Fibroblast of lung (primary cell): Measurements from ENCODE around the gene MPC1. TPM values are rescaled to one million over a fixed set of nuclear protein-coding genes. Genes with fewer than 3 reads are reported as not detected.

ENCODE experiments used
- DNase-seq, 2 donors: peaks; one replicate each; pipeline versions ENCODE4 v3.0.0 to v3.0.0-alpha.2; 2010; ENCODE audit warnings: low read depth in 2 of 2
- H2AFZ ChIP-seq: 2 replicates; pipeline ENCODE4 v1.5.1; 2012; ENCODE audit warnings: low read length, control low read depth, inconsistent platforms
- H3K27ac ChIP-seq: 2 replicates; pipeline ENCODE4 v1.5.1; 2011; ENCODE audit warnings: low read length, control low read depth; ENCODE audit not compliant: insufficient read depth
- H3K27me3 ChIP-seq: 2 replicates; pipeline ENCODE4 v1.5.1; 2011; ENCODE audit warnings: mild to moderate bottlenecking, low read length; ENCODE audit not compliant: control insufficient read depth, insufficient read depth
- H3K36me3 ChIP-seq: 2 replicates; pipeline ENCODE4 v1.5.1; 2011; ENCODE audit warnings: low read length; ENCODE audit not compliant: control insufficient read depth, insufficient read depth
- H3K4me1 ChIP-seq: 2 replicates; pipeline ENCODE4 v1.5.1; 2011; ENCODE audit warnings: low read length; ENCODE audit not compliant: control insufficient read depth, insufficient read depth; ENCODE audit errors: extremely low read depth
- H3K4me2 ChIP-seq: 2 replicates; pipeline ENCODE4 v1.5.1; 2011; ENCODE audit warnings: low read length, control low read depth; ENCODE audit not compliant: insufficient read depth; ENCODE audit errors: extremely low read depth
- H3K4me3 ChIP-seq, 4 experiments: fragments of 200-600 bp in 1 of 4; sonication (generic) in 1 of 4; replicated peaks in 1 of 4; 2 replicates each; pipeline ENCODE4 v1.5.1; 2011 to 2016; ENCODE audit warnings: low read length in 4 of 4, low read depth in 3 of 4, mild to moderate bottlenecking in 3 of 4, control low read depth in 2 of 4, inconsistent platforms in 1 of 4, mixed read lengths in 1 of 4; ENCODE audit not compliant: insufficient read depth in 1 of 4; ENCODE audit errors: control extremely low read depth in 1 of 4
- H3K79me2 ChIP-seq: 2 replicates; pipeline ENCODE4 v1.5.1; 2012; ENCODE audit warnings: mild to moderate bottlenecking, low read length, inconsistent platforms; ENCODE audit not compliant: control insufficient read depth, insufficient read depth
- H3K9ac ChIP-seq: 2 replicates; pipeline ENCODE4 v1.5.1; 2011; ENCODE audit warnings: mild to moderate bottlenecking, low read length, control low read depth; ENCODE audit not compliant: insufficient read depth
- H3K9me3 ChIP-seq: 2 replicates; pipeline ENCODE4 v1.5.1; 2012; ENCODE audit warnings: low read depth, low read length; ENCODE audit not compliant: control insufficient read depth, insufficient read depth
- H4K20me1 ChIP-seq: 2 replicates; pipeline ENCODE4 v1.5.1; 2011; ENCODE audit warnings: low read length; ENCODE audit not compliant: control insufficient read depth, insufficient read depth; ENCODE audit errors: extremely low read depth
- EZH2 ChIP-seq: IDR thresholded peaks from 2 replicates; pipeline ENCODE4 v1.5.1; 2012; ENCODE audit warnings: low read length, control low read depth, mild to moderate bottlenecking; ENCODE audit errors: missing control alignments
- polyA plus RNA-seq, 2 donors: library from polyadenylated mRNA; depleted of rRNA in 1 of 2; stranded (reverse) in 1 of 2; unstranded in 1 of 2; fragments of >200 nt; gene quantifications; 2 replicates each; pipeline ENCODE4 v1.2.1, GENCODE V29; 2011 to 2012; ENCODE audit warnings: missing spikeins in 1 of 2
- total RNA-seq: library from RNA; depleted of rRNA; stranded (reverse); fragments of >200 nt; gene quantifications from 2 replicates; pipeline ENCODE4 v1.2.1, GENCODE V29; 2014
- TF ChIP-seq, protein P1 (sequence below), 2 donors: IDR thresholded peaks in 1 of 2; conservative IDR thresholded peaks in 1 of 2; 1 replicate in 1 of 2; 2 replicates in 1 of 2; pipeline ENCODE4 v1.5.1; 2011 to 2012; ENCODE audit warnings: low read length in 2 of 2, control low read depth in 1 of 2, inconsistent platforms in 1 of 2, low read depth in 1 of 2, mild to moderate bottlenecking in 1 of 2

MPC1 gene
- total and polyA plus RNA-seq, 2 donors (not counting 1 experiment from before 2014, with no cell fraction given), result 19.3 to 28.7 TPM

DNA sequence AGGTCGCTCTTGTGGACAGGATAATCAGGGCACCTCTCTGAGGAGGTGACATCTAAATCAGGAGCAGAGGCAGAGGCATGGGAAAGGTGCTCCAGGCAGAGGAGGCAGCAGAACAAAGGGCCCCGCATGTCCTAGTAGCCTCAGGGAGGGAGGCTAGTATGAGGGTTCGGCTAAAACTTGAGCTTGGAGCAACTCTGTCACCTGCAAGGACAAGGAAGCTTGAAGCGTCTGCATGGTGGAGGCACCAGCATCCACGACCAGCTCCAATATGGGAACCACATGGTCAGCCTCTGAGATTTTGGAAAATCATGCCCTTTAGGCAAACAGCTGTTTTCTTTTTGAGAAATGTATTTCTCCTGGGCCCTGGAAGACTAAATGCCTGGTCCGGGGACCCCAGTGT, 13.0 kb upstream of the MPC1 start:
- no peak for TF ChIP-seq EZH2

DNA sequence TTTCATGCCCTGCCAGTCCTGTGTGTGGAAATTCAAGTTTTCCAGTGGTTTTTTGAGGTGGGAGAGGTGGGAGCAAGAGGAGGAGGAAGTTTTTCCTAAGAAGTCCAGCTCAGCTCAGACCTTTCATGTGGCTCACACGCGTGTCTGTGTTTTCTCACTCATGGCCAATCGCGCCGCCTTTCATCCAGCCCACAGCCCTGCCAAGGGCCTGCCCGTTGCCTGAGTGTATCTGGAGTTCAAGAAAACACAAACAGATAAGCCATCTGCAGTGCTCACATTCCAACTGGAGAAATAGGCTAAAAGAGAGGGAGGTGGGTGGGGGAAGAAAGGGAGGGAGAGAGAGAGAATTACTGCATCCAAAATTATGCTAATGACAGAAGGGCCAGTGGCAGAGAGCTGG, 12.6 kb upstream of the MPC1 start:
- no peaks in the 10 kb centered on the region for H4K20me1 ChIP-seq
- H3K4me2 ChIP-seq, result no peak overlapping the region
- peaks cover 5% of the 10 kb centered on the region for H3K27me3 ChIP-seq
- H3K9ac ChIP-seq, result no peak overlapping the region
- no peak overlapping the region for H3K27ac ChIP-seq
- TF ChIP-seq EZH2, result no peak
- TF ChIP-seq, protein P1, sequence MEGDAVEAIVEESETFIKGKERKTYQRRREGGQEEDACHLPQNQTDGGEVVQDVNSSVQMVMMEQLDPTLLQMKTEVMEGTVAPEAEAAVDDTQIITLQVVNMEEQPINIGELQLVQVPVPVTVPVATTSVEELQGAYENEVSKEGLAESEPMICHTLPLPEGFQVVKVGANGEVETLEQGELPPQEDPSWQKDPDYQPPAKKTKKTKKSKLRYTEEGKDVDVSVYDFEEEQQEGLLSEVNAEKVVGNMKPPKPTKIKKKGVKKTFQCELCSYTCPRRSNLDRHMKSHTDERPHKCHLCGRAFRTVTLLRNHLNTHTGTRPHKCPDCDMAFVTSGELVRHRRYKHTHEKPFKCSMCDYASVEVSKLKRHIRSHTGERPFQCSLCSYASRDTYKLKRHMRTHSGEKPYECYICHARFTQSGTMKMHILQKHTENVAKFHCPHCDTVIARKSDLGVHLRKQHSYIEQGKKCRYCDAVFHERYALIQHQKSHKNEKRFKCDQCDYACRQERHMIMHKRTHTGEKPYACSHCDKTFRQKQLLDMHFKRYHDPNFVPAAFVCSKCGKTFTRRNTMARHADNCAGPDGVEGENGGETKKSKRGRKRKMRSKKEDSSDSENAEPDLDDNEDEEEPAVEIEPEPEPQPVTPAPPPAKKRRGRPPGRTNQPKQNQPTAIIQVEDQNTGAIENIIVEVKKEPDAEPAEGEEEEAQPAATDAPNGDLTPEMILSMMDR (conservative IDR thresholded peaks at IDR 0.05 in 1 of 2, IDR thresholded peaks at IDR 0.05 in 1 of 2; ENCODE audit: low read depth in 1 of 2, low read length in 2 of 2), result no peak
- no peak for DNase-seq
- H3K4me3 ChIP-seq, result no peak overlapping the region
- H2AFZ ChIP-seq, result no peak overlapping the region
- no peaks in the 10 kb centered on the region for H3K36me3 ChIP-seq
- no peaks in the 10 kb centered on the region for H3K79me2 ChIP-seq
- no peaks in the 10 kb centered on the region for H3K4me1 ChIP-seq
- no peaks in the 10 kb centered on the region for H3K9me3 ChIP-seq

More for the DNA sequence above, 13.0 kb upstream of the MPC1 start:
- Histone ChIP-seq H3K27me3 (peaks cover 5% of the 10 kb centered on the region), H3K27ac (no peak overlapping the region), H2AFZ (no peak overlapping the region), H3K36me3 (no peaks in the 10 kb centered on the region), H3K4me2 (no peak overlapping the region), H3K79me2 (no peaks in the 10 kb centered on the region), H3K4me3 (no peak overlapping the region), H3K4me1 (no peaks in the 10 kb centered on the region), H3K9me3 (no peaks in the 10 kb centered on the region), H3K9ac (no peak overlapping the region), H4K20me1 (no peaks in the 10 kb centered on the region)
- no peak for DNase-seq

DNA sequence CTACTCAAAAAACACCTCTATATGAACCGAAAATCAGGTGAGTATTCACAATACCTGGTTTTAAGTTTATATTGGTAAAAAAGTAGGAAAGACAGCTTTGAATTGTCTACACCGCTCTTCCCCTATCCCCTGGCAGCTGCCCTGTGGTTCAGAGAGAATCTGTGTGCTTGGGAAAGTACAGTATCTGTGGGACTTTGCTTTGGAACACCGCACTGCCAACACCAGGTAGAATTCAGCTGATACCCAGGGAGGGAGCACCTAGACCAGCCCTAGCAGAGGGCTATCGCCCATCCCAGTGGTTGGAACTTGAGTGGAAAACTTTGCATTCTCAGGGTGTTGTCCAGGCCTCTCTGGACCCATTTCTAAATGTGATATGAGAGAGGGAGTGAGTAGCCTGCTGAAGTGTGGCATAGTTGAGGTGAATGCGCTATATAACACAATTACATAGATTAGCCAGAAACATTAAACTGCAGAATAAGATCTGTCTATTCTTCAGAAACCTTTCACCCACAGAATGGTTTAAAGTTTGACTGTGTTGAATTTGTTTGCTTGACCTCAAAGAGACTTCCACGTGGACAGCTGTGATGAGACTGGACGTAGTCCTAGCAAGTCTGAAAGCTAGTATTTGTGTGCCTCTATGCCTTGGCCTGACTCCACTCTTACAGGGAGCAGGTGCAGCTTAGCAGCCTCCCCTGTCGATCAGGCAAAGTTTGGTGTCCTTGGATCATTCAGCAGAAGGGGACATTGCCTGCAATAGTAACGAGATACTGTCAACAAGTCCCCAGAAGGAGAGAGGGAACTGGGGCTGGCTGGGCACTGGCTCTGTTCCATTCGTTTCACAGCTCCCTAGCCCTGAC, 11.5 kb upstream of the MPC1 start:
- no peak overlapping the region for H3K9ac ChIP-seq
- H3K36me3 ChIP-seq, result no peaks in the 10 kb centered on the region
- no peak overlapping the region for H3K27ac ChIP-seq
- H4K20me1 ChIP-seq, result no peaks in the 10 kb centered on the region
- H3K4me2 ChIP-seq, result no peak overlapping the region
- H2AFZ ChIP-seq, result no peak overlapping the region
- H3K79me2 ChIP-seq, result no peaks in the 10 kb centered on the region
- no peak for DNase-seq
- peaks cover 5% of the 10 kb centered on the region for H3K27me3 ChIP-seq
- no peaks in the 10 kb centered on the region for H3K9me3 ChIP-seq
- no peaks in the 10 kb centered on the region for H3K4me1 ChIP-seq
- no peak overlapping the region for H3K4me3 ChIP-seq
- TF ChIP-seq, protein P1 (conservative IDR thresholded peaks at IDR 0.05 in 1 of 2, IDR thresholded peaks at IDR 0.05 in 1 of 2; ENCODE audit: low read depth in 1 of 2, low read length in 2 of 2), result no peak
- no peak for TF ChIP-seq EZH2
